ENCODE data around the gene HSPG2. TPM values are rescaled to one million over a fixed set of nuclear protein-coding genes. Genes with fewer than 3 reads are reported as not detected.

HSPG2 gene
- total RNA-seq, 1 donor from 2014 or later, result 91.0 TPM

DNA sequence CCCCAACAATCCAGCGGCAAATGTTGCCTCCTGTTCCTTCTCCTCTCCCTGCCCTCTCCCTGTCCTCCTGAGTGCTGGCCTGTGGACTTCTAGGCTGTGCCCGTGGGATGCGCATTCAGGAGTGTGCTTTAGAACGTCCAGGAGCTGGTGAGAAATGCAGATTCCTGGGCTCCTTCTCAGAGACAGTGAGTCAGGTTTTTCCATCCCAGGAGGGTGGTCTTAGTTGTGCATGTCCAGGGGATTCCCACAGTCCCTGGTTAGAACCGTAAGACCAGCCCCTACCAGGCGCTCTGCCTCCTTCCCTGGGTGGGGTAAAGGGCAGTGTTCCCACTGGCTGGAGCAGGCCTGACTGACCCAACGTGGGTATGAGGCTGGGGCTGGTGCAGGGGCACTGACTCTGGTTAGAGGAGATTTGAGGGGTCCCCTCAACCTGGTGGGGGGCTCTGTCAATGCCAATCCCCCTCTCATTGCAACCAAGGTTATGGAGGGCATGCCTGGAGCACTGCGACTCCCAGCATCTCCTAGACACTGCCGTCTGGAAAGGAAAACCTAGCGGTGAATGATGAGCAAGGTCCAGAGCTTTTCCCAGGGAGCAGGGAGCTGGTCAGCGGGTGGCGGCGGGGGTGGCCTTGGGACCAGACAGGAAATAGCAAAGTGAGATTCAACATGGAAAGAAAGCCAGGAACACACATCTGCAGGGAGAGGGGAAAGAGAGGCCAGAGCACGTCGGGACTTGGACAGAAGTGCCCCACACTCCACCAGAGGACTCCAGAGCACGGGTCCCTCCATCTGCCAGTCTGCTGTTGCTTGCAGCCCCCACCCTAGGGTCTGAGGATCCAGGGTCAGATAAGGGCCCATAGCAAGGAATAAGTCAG lies 38.5 kb downstream of the HSPG2 start:
- no peak for ATAC-seq

DNA sequence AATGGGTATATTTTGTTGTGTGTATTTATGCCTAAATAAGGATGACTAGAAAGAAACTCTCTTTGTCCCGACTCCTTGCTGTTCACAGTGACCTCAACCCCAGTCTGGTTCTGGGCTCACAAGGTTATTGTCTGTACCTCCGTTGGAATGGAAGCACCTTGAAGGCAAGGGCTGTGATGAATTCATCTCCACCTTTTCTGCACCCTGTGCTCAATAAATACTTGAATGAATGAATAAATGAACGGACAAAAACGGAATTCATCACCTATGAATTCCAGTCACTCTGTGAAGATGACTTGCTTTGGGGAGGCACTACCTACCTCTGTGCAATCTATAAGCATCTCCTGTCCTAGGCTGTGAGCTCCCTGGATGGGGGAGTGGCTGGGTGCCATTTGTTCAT lies 39.3 kb downstream of the HSPG2 start:
- no peak for ATAC-seq

DNA sequence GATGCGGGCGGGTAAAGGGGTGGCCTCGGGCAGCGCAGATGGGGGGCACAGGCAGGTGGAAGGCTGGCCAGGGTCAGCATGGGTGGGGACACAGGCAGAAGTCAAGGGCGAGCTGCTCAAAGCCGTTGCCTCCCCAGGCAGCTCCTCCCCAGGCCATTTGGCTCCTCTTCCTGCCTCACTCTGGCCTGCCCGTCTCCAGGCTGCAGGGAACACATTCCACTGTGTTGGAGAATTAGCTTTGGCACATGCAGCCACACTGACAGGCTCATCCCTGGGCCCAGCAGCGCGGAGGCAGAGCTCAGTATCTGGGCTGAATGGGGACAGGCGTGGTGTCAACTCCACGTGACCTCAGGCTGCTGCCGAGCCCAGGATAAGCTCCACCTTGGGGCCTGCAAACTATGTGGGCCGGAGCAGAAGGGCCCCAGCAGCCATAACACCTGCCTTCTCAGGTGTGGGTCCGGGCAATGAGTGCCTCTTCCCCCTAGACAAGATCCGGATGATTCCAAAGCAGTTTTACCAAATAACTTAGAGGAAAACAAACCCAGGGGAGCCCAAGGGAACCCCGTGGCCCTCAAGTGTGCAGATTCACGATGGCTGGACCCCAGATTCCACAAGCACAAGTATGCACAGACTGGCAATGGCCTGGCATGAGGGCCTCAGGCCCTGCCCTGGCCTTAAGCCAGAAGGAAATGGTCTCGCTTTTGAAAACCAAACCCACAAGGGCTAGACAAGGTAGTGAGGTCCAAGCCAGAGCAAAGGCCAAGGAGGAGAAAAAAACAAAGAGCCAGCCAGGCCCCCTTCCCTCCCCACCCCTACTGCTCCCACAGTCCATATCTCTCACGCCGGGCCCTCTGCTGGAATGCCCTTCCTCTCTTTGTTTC lies 40.2 kb downstream of the HSPG2 start:
- ATAC-seq, result peak; percentile 51

DNA sequence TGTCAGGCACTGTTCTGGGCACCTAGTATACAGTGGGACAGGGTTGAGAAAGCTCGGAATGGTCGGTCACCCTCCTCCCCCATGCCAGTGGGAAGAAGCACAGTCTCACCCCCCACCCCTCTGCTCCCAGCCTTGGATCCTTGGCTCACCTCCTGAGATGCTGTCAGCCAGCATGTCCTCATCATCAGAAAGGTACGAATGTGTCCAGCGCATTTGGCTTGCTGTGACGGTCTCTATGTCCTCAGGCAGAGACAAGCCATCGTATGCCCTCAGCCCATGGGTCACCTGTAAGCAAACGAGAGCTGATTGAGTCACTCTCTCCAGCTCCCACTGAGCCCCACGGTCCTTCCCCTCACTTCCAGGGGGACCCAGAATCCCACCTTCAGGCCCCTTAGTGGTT lies 41.1 kb downstream of the HSPG2 start:
- ATAC-seq, result no peak

DNA sequence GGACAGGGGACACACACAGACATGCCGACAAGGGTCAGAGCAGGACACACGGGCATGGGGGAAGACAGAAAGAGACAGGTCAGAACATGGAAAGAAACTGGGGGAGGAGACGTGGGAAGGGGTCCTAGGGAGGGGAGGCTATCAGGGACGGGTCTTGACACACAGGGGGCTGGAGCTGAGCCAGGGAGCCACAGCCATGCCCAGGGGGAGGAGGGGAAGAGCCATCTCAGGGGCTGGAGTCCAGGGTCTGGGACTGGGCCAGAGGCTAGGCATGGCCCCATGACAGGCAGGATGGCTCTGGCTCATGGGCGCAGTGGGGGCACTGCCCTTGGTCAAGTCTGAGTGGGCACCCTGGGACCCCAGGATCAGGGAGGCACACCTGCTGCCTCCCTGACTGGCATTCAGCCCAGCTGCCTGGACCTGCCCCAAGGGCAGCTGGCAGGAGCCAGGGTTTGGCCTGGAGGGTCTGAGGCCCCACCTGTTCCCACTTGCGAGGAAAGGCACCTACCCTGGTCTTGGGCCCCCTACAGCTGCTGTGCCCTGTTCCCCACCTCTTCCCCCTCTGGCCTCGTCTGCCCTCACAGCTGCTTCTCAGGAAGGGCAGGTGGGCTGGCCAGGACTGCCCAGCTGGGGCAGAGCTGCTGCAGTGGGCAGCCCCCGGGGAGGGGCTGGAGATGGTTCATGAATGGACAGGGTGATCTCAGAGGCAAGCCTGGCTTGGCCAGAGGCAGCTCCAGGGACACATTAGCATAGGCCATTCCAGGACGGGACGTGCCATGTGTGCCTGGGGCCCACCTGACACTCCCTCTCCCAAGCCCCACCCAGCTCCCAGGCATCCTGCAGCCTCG lies 42.9 kb downstream of the HSPG2 start:
- ATAC-seq, result no peak

DNA sequence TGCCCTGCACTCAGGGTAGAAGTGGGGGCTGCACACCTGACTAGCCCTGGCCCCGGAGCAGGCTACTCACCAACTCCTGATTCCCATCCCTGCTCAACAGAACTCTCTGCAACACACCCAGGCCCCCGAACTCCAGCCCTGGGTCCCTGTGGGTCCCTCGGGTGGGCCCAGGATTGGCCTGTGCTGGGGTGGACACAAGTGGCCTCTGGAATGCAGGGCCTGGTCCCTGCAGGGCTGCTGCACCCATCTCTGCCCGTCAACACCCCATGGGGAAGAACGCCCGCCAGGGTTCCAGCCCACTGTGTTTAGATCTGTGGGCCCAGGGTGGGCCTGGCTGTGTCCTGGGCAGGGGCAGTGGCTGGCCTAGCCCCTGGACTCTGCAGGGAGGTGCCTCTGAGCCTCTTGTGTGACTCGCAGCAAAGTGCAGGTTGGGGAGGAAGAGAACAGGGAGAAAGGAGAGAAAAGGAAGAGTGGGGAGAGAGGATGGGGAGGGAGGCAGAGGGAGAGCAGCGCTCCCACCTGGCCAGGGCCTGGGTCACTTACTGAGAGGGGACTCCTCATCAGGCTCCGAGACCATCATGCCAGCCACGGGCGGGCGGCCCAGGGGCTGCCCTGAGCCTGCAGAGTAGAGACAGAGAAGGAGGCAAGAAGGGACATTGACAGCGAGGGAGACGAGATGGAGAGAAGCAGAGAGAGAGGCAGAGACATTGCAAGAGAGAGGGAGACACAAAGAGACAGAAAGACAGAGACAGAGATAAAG lies 43.9 kb downstream of the HSPG2 start:
- ATAC-seq, result no peak

DNA sequence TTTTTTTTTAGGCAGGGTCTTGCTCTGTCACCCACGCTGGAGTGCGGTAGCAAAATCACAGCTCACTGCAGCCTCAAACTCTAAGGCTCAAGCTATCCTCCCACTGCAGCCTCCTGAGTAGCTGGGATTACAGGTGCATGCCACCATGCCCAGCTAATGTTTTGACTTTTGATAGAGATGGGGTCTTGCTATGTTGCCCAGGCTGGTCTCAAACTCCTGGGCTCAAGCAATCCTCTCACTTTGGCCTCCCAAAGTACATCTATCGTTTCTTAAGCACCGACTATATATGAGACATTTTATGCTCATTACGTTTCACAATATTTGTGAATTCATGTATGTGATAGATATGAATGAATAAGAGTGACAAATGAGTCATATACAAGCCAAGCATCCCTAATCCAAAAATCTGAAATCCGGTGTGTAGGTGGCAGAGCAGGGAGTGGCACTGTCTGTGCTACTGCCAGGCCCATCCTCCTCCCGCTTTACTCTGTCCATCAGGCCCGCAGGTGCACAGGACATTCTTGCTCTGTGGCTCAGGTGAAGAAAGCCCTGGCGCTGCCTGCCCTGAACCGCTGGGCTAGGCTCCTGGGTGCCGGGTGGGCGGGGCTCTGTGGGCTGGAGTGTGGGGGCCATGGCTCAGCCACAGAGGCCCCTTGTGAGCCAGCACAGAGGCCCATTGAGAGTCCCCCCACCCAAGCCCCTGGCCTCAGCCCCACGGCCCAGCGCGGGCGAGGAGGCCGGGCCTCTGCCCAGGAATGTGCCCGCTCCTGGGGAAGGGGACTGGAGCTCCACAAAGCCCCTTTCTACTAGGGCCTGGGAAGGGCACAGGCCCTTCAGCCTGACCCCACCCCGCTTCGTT lies 45.3 kb downstream of the HSPG2 start:
- peak; percentile 88 for ATAC-seq

DNA sequence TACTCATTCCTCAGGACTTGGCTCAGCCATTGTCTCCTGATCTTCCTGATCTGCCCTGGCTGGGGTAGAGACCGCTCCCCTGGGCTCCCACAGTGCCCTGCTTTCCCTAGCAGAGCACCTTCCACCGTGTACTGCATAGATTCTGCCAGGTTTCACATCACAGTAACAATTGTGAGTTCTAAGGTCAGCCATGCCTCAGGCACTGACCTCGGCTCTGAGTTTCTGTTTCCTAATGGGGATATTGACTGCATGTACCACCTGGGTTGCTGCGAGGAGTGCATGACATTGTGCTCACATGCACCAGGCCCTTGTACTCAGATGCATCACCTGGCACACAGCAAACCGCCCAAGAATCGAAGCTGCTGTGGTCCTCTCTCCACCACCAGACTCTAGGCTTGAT lies 46.0 kb downstream of the HSPG2 start:
- ATAC-seq, result no peak

DNA sequence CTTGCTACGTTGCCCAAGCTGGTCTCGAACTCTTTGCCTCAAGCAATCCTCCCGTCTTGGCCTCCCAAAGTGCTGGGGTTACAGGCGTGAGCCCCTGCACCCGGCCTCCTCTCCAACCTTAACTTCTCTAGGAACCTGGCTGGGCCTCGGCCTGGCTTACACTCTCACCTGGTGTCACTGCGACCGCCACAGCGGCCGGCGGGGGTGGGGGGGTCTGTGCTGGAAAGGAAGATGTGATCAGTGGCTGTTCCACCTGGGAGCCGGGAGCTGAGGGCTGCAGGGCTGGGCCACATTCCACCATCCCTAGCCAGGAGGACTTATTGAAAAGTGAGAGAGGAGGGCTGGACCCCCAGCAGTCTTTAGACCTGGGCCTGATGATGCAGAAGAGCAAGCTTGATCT lies 48.6 kb downstream of the HSPG2 start:
- no peak for ATAC-seq

DNA sequence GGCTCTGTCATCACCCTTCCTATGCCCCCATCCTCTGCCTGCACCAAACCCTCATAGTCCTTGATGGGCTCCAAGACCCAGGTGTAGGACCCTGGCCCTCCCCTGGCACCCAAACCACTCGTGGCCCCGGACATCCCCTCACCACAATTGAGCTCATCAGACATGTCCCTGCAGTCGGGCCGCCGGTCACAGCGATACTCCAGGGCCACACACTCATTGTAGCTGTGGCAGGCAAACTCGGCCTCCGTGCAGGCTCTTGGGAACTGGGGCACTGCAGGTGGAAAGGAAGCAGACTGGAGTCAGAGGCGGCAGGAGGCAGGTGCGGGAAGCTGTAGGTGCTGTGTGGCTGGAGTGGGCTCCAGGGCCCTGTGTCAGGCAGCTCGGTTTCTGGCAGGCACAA lies 49.3 kb downstream of the HSPG2 start:
- ATAC-seq, result no peak

DNA sequence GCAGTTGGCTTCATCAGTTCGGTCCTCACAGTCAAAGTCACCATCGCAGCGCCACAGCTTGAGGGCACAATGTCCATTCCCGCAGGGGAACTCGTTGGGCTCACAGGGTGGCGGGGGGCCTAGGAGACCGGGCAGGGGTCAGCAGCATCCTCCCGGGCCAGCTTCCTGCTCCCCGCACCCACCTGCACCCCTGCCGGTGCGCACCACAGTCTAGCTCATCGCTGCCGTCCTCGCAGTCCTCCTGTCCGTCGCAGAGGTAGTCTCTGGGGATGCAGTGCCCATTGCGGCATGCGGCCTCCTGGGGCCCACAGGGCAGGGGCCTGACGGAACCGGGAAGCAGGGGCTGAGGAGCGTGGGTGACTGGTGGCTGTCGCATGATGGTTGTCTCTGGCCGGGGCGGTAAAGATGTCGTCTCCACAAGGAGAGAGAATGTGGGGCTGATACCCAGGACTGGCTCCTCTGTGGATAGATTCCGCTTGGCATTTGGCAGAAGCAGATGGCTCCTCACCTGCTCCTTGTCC lies 49.8 kb downstream of the HSPG2 start:
- ATAC-seq, result no peak

DNA sequence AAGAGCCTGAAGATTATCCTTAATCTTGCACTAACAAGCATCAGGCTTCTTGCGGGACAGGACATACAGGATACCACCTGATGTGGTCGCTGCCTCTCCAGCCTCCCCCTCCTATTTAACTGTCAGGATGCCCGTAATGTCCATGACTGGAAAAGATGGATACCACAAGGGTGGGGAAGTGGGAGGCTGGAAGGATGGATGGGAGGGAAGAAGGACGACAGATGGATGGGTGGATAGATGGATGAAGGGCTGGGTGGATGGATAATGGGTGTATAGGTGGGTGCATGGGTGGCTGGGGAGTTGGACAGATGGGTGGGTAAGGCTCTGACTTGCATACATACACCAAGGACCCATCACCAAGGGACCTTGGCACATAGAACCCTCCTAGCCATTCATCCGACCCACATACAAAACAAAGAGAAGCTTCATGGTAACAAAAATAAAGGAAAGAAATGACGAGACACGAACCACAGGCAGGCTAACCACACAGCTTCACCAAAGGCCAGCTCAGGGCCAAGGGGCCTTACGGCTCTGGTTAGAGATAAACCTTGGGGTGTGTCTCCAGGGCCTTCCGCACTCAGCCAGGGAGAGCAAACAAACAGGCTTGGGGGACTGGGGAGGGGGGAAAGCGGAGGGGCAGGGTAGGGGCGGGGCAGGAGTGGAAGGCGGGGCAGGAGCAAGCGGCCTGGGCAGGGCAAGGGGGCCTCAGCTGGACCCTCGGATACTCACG lies 50.5 kb downstream of the HSPG2 start:
- ATAC-seq, result no peak

DNA sequence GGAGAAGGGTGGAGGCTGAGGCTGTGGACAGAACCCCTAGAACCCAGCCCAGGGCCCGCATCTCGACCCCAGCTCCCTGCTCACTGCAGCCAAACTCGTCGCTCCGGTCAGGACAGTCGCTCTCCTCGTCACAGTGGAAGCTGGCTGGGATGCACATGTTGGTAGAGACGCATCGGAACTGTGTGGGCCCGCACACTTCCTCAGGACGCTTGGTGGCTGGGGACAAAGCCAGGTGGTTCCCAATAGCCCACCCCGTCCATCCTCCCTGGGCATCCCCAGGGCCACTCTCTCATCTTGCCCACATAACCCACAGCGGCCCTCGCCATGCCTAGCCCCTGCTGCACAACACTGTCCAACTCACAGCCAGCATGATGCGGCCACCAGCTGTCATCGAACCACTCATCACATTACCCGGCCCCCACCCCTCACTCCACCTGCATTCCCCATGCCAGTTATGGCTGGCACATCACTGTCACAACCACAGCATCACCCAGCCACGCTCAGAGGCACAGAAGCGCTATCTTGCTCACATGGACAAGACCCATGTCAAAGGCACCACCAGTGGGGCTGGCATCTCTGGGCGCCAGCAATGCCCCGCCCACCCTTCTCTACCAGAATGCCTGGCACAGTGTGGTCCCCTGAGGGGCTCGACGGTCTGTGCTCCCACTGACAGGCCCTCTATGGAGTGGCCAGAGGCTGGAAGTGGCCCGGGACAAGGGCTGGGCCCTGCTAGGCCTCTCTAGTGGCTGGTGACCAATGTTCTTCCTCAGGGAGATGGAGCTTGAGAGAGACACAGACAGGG lies 51.7 kb downstream of the HSPG2 start:
- no peak for ATAC-seq

DNA sequence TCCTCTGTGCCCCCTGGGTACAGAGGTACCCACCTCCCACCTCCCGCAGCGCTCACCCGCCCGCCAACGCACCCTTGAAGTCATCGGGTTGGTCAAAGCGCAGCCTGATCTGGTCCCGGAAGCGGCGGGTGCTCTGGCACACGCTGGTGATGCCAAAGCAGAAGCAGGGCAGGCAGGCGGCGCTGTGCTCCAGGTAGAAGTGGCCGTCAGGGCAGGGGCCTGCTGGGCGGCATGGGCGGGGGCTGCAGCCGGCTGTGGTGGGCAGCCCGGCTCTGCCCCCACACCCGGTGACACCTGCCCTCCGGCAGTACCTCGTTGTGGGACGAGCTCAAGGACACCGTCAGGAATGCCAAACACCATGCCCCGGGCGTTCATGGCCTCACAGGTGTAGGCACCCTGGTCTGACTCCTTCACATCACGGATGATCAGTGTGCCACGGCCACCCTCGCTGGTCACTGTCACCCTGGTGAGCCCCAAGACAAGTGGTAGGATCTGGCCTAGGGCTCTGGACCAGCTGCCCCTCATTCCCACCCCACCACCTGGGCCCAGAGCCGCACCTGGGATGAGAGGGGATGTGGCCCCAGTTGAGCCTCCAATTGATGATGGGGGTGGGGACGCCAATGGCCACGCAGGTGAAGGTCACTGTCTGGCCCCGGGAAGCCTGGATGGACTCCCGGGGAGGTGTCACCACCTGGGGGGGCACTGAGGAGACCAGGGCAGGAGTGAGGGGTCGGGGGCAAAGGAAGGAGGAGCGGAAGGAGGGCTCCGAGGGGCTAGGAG lies 52.5 kb downstream of the HSPG2 start:
- no peak for ATAC-seq

DNA sequence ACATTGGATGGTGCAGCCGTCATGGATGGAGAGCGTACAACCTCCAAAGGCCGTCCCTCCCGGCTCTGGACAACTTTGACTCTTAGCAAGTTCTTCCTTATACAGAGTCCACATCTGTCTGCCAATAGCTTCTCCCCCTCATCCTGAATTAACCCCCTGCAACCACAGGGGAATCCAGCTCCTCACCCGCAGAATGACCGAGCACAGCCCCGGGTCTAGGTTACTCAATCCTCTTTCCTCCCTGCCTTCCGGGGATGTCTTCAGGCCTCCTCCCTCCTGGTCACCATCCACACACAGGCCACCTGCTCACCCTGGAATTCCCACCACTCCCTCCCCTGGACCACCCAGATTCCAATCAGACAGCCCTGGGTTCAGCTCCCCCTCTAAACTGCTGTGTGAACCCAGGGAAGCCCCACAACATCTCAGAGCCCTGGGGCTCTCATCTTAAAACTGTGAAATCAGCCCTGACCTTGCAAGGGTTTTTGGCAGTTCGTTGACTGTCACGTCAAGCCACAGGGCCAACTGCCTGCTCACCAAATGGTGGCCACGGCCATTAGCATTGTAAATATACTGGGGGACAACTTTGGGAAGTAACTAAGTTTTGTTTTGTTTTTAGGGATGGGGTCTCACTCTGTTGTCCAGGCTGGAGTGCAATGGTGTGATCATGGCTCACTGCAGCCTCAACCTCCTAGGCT lies 54.2 kb downstream of the HSPG2 start:
- no peak for ATAC-seq

DNA sequence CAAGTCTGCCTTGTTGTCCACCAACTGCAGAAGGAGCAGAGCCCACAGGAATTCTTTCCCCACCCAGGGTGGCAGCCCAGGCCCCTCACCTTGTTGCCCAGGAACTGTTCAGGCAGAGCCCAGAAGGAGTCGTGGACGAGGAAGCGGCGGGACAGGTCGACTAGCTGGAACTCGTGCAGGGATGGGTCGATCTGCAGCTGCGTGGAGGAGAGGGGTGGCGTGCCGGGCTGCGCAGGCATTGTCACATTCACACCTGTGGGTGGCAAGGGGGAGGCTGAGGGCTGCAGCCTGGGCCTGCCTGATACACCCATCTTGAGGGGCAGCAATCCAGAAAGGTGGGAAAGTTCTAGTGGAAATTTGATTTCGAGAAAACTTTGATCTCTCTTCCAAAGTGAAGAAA lies 55.9 kb downstream of the HSPG2 start:
- ATAC-seq, result no peak

DNA sequence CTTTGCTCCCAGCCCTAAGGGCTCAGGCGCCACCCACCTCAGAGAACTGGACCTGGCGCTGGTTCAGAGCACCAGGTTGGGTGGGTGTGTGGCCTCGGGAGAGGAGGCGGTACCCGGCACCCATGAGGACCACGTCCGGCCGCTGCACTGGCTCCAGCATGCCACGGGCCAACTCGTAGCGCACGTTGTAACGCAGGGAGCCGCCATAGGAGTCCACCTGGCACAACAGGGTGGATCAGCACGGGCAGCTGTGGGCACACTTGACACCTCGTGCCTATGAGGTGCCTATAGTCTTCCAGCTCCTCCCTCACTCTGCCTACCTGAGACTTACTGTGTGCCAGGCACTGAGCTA lies 56.5 kb downstream of the HSPG2 start:
- no peak for ATAC-seq
